H1 (cell line): ENCODE measurements around the gene ACCS. TPM values are rescaled to one million over a fixed set of nuclear protein-coding genes. Genes with fewer than 3 reads are reported as not detected.

Experiments
- CTCF ChIA-PET: fragments of 300-600 bp; sonication (Branson Sonifier 250); formaldehyde crosslinking; loops from one replicate; lab custom pipeline; 2021; ENCODE audit not compliant: partially characterized antibody; lab: Charles Lee
- POLR2A ChIA-PET: fragments of 300-600 bp; sonication (Branson Sonifier 250); formaldehyde crosslinking; loops from one replicate; lab custom pipeline; 2021; ENCODE audit warnings: inconsistent platforms; ENCODE audit not compliant: partially characterized antibody; lab: Charles Lee
- DNase-seq, 2 experiments: peaks; one replicate each; pipeline versions ENCODE4 v3.0.0 to v3.0.0-alpha.2; 2010 to 2022; ENCODE audit warnings: low spot score in 2 of 2, low read depth in 1 of 2, mixed read lengths in 1 of 2
- FAIRE-seq: peaks from 2 replicates; lab custom pipeline; 2011; peaks lifted over from hg19 to GRCh38; lab: Jason Lieb, UNC
- H2AFZ ChIP-seq: 2 replicates; pipeline ENCODE4 v1.8.1; 2012; ENCODE audit warnings: low read length, inconsistent platforms
- H2AK5ac ChIP-seq: 2 replicates; pipeline ENCODE4 v1.6.1; 2013; ENCODE audit warnings: low read depth, low read length
- H2BK120ac ChIP-seq: replicated peaks from 2 replicates; pipeline ENCODE3; 2013; ENCODE audit warnings: low read depth, low read length, inconsistent platforms
- H2BK12ac ChIP-seq: 2 replicates; pipeline ENCODE4 v1.6.1; 2013; ENCODE audit warnings: low read depth, low read length
- H2BK15ac ChIP-seq: 2 replicates; pipeline ENCODE4 v1.6.1; 2013; ENCODE audit warnings: low read length
- H2BK20ac ChIP-seq: 2 replicates; pipeline ENCODE4 v1.6.1; 2013; ENCODE audit warnings: low read length
- H2BK5ac ChIP-seq: 2 replicates; pipeline ENCODE4 v1.6.1; 2013; ENCODE audit warnings: low read depth, low read length
- H3K14ac ChIP-seq: 2 replicates; pipeline ENCODE4 v1.6.1; 2013; ENCODE audit warnings: inconsistent platforms; ENCODE audit not compliant: insufficient read length
- H3K18ac ChIP-seq: 2 replicates; pipeline ENCODE4 v1.6.1; 2013; ENCODE audit warnings: low read length; ENCODE audit errors: extremely low read depth
- H3K23ac ChIP-seq: 2 replicates; pipeline ENCODE4 v1.6.1; 2013; ENCODE audit warnings: inconsistent platforms; ENCODE audit not compliant: insufficient read length
- H3K23me2 ChIP-seq: 2 replicates; pipeline ENCODE4 v1.6.1; 2013; ENCODE audit warnings: low read depth, low read length
- H3K27ac ChIP-seq: 2 replicates; pipeline ENCODE4 v1.6.1; 2011; ENCODE audit warnings: low read depth, low read length, inconsistent platforms
- H3K27me3 ChIP-seq, 4 experiments: replicated peaks in 1 of 4; 1 replicate in 1 of 4; 2 replicates in 3 of 4; pipeline versions ENCODE4 v1.6.1 to v1.8.1; 2011 to 2013; ENCODE audit warnings: low read length in 3 of 4, mild to moderate bottlenecking in 3 of 4, inconsistent platforms in 2 of 4, mixed read lengths in 2 of 4, moderate library complexity in 1 of 4; ENCODE audit not compliant: control insufficient read depth in 3 of 4, insufficient read depth in 3 of 4; ENCODE audit errors: extremely low read depth in 1 of 4
- H3K36me3 ChIP-seq, 4 experiments: 2 replicates each; pipeline versions ENCODE4 v1.6.1 to v1.8.1; 2011 to 2013; ENCODE audit warnings: mild to moderate bottlenecking in 4 of 4, low read length in 3 of 4, moderate library complexity in 2 of 4, control low read depth in 1 of 4, inconsistent platforms in 1 of 4; ENCODE audit not compliant: insufficient read depth in 4 of 4, control insufficient read depth in 2 of 4
- H3K4ac ChIP-seq: replicated peaks from 2 replicates; pipeline ENCODE3; 2013; ENCODE audit warnings: low read length, low read depth, mixed read lengths, inconsistent platforms; ENCODE audit not compliant: insufficient read length
- H3K4me1 ChIP-seq, 4 experiments: replicated peaks in 1 of 4; 1 replicate in 1 of 4; 2 replicates in 3 of 4; pipeline versions ENCODE4 v1.6.1 to v1.8.1; 2011 to 2013; ENCODE audit warnings: low read length in 3 of 4, inconsistent platforms in 2 of 4, mixed read lengths in 1 of 4; ENCODE audit not compliant: insufficient read depth in 4 of 4, control insufficient read depth in 3 of 4
- H3K4me2 ChIP-seq, 2 experiments: 2 replicates each; pipeline versions ENCODE4 v1.6.1 to v1.8.1; 2011 to 2013; ENCODE audit warnings: low read depth in 2 of 2, low read length in 2 of 2, control low read depth in 1 of 2, inconsistent platforms in 1 of 2, mild to moderate bottlenecking in 1 of 2; ENCODE audit not compliant: insufficient read depth in 1 of 2
- H3K4me3 ChIP-seq, 4 experiments: fragments of 200-600, 300-600 bp in 1 of 4; sonication (generic), shearing (Covaris generic), sonication (Bioruptor Twin) in 1 of 4; 2 replicates each; pipeline versions ENCODE4 v1.5.1 to v1.8.1; 2011 to 2016; ENCODE audit warnings: low read length in 4 of 4, low read depth in 3 of 4, control low read depth in 2 of 4, inconsistent platforms in 2 of 4, mild to moderate bottlenecking in 2 of 4, mixed read lengths in 1 of 4, moderate library complexity in 1 of 4; ENCODE audit not compliant: insufficient read depth in 2 of 4; ENCODE audit errors: extremely low read depth in 1 of 4
- H3K56ac ChIP-seq: replicated peaks from 2 replicates; pipeline ENCODE3; 2013; ENCODE audit warnings: low read depth, mild to moderate bottlenecking, mixed read lengths, low read length, inconsistent platforms; ENCODE audit not compliant: insufficient read length
- H3K79me1 ChIP-seq: 2 replicates; pipeline ENCODE4 v1.6.1; 2013; ENCODE audit warnings: low read depth, low read length, control low read depth
- H3K79me2 ChIP-seq, 2 experiments: 2 replicates each; pipeline versions ENCODE4 v1.6.1 to v1.8.1; 2012 to 2013; ENCODE audit warnings: low read length in 2 of 2, mild to moderate bottlenecking in 2 of 2, inconsistent platforms in 1 of 2; ENCODE audit not compliant: insufficient read depth in 2 of 2, control insufficient read depth in 1 of 2
- H3K9ac ChIP-seq, 4 experiments: replicated peaks in 1 of 4; 1 replicate in 1 of 4; 2 replicates in 3 of 4; pipeline versions ENCODE4 v1.6.1 to v1.8.1; 2011 to 2013; ENCODE audit warnings: low read depth in 3 of 4, low read length in 3 of 4, control low read depth in 2 of 4, mild to moderate bottlenecking in 2 of 4, moderate library complexity in 2 of 4, inconsistent platforms in 1 of 4; ENCODE audit errors: extremely low read depth in 1 of 4
- H3K9me3 ChIP-seq, 2 experiments: 2 replicates each; pipeline versions ENCODE4 v1.6.1 to v1.8.1; 2012 to 2013; ENCODE audit warnings: mild to moderate bottlenecking in 2 of 2, moderate library complexity in 2 of 2, control low read depth in 1 of 2, inconsistent platforms in 1 of 2, low read depth in 1 of 2, low read length in 1 of 2, mixed read lengths in 1 of 2; ENCODE audit not compliant: insufficient read depth in 2 of 2
- H4K20me1 ChIP-seq, 2 experiments: replicated peaks in 1 of 2; 2 replicates each; pipeline versions ENCODE3 to v1.8.1; 2011 to 2013; ENCODE audit warnings: inconsistent platforms in 2 of 2, low read length in 2 of 2, mild to moderate bottlenecking in 1 of 2; ENCODE audit not compliant: insufficient read depth in 2 of 2, control insufficient read depth in 1 of 2
- H4K5ac ChIP-seq: 2 replicates; pipeline ENCODE4 v1.6.1; 2013; ENCODE audit warnings: low read length, low read depth, mixed read lengths, inconsistent platforms; ENCODE audit not compliant: insufficient read length
- H4K8ac ChIP-seq: 2 replicates; pipeline ENCODE4 v1.8.0; 2013; ENCODE audit warnings: mild to moderate bottlenecking, moderate library complexity, low read length, inconsistent platforms; ENCODE audit not compliant: insufficient read depth; ENCODE audit errors: extremely low read depth
- H4K91ac ChIP-seq: replicated peaks from 2 replicates; pipeline ENCODE3; 2013; ENCODE audit warnings: low read length, mixed read lengths, inconsistent platforms; ENCODE audit not compliant: insufficient read length
- BCL11A ChIP-seq, 2 experiments: IDR thresholded peaks; one replicate each; pipeline ENCODE4 v1.6.1; 2011; ENCODE audit warnings: low read depth in 2 of 2, low read length in 2 of 2, mild to moderate bottlenecking in 2 of 2
- CREB1 ChIP-seq: IDR thresholded peaks from 2 replicates; pipeline ENCODE4 v1.6.1; 2012; ENCODE audit warnings: inconsistent platforms
- EZH2 ChIP-seq: fragments of 200-600 bp; sonication (generic); IDR thresholded peaks from 2 replicates; pipeline ENCODE4 v1.7.1; 2012; ENCODE audit warnings: low read depth, mild to moderate bottlenecking, moderate library complexity, low read length, inconsistent platforms; ENCODE audit not compliant: severe bottlenecking
- JUND ChIP-seq: IDR thresholded peaks from 2 replicates; pipeline ENCODE4 v1.6.1; 2011; ENCODE audit warnings: mild to moderate bottlenecking, improper control_type of control experiment, low read length
- KDM1A ChIP-seq: fragments of 200-600, 300-600 bp; sonication (generic); IDR thresholded peaks from 2 replicates; pipeline ENCODE4 v1.7.1; 2016; ENCODE audit warnings: mild to moderate bottlenecking, low read length, borderline replicate concordance
- KDM4A ChIP-seq: IDR thresholded peaks from one replicate; pipeline ENCODE4 v1.7.1; 2012; ENCODE audit warnings: low read depth, mild to moderate bottlenecking, moderate library complexity, low read length, inconsistent platforms; ENCODE audit not compliant: severe bottlenecking
- MAFK ChIP-seq: IDR thresholded peaks from 2 replicates; pipeline ENCODE4 v1.6.1; 2012; ENCODE audit warnings: low read depth, mild to moderate bottlenecking, improper control_type of control experiment, low read length
- NRF1 ChIP-seq: IDR thresholded peaks from 2 replicates; pipeline ENCODE4 v1.6.1; 2011; ENCODE audit warnings: mild to moderate bottlenecking, low read depth, low read length, improper control_type of control experiment
- RAD21 ChIP-seq, 2 experiments: IDR thresholded peaks in 1 of 2; conservative IDR thresholded peaks in 1 of 2; 2 replicates each; pipeline ENCODE4 v1.6.1; 2011; ENCODE audit warnings: low read depth in 2 of 2, low read length in 2 of 2, improper control_type of control experiment in 1 of 2, inconsistent platforms in 1 of 2, mild to moderate bottlenecking in 1 of 2, moderate library complexity in 1 of 2
- RFX5 ChIP-seq: IDR thresholded peaks from 2 replicates; pipeline ENCODE4 v1.6.1; 2011; ENCODE audit warnings: low read depth, low read length, improper control_type of control experiment, borderline replicate concordance
- SIN3A ChIP-seq, 2 experiments: IDR thresholded peaks in 1 of 2; conservative IDR thresholded peaks in 1 of 2; 2 replicates each; pipeline ENCODE4 v1.6.1; 2011 to 2012; ENCODE audit warnings: low read length in 2 of 2, improper control_type of control experiment in 1 of 2, low read depth in 1 of 2, mild to moderate bottlenecking in 1 of 2
- SP1 ChIP-seq: IDR thresholded peaks from 2 replicates; pipeline ENCODE4 v1.6.1; 2011; ENCODE audit warnings: low read depth, low read length
- SP4 ChIP-seq: IDR thresholded peaks from 2 replicates; pipeline ENCODE4 v1.6.1; 2012; ENCODE audit warnings: low read length, inconsistent platforms
- WGBS, 2 experiments: shearing (Covaris generic) in 1 of 2; methylation state at CpG; one replicate each; pipeline versions ENCODE4 v1.1.6 to v1.1.7; 2013 to 2015; ENCODE audit warnings: low lambda C conversion rate in 2 of 2, mixed read lengths in 2 of 2, inconsistent platforms in 1 of 2, low coverage in 1 of 2, missing lambda C conversion rate in 1 of 2; ENCODE audit not compliant: insufficient replicate concordance in 2 of 2, insufficient coverage in 1 of 2, insufficient read length in 1 of 2; ENCODE audit errors: extremely low coverage in 1 of 2, missing lambda C conversion rate in 1 of 2; 5-methylcytosine and 5-hydroxymethylcytosine counted together
- polyA plus RNA-seq, 7 experiments: library from polyadenylated mRNA; depleted of rRNA in 3 of 7; stranded (reverse) in 5 of 7; unstranded in 2 of 7; fragments of >200 nt in 5 of 7; fragments of 200-250 nt in 2 of 7; gene quantifications; 1 replicate in 5 of 7; 2 replicates in 1 of 7; 4 replicates in 1 of 7; pipeline versions ENCODE4 v1.2.1 to v1.2.3, GENCODE V29; 2011 to 2013; ENCODE audit warnings: missing spikeins in 2 of 7, mixed read lengths in 2 of 7
- total RNA-seq: library from RNA; stranded (reverse); fragmentation: NEBNext Ultra II Directional; extraction: Animal tissue kit (Norgen Biotek cat#: 25700); gene quantifications from 2 replicates; pipeline ENCODE4 v1.2.1, GENCODE V29; 2021

ACCS gene
- total and polyA plus RNA-seq, 2 of the 8 experiments (the other 6 are each of a cell fraction or from before 2014, with no cell fraction given), result 6.0 to 8.0 TPM

DNA sequence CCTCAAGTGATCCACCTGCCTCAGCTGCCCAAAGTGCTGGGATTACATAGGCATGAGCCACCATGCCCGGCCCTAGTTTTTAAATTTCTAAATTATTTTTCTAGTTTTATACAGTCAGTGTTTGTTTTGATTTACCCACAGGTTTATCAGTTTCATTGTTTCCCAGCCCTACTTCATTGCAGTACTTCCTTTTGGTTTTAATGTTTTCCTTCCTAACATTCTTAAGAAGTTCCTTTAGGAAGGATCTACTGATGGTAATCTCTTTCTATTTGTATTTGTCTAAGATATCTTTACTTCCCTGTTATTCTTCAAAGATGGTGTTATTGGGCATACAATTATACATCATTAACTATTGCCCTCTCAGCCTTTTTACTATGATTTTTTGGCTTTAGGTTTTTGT lies 24.5 kb downstream of the ACCS start:
- no peak for FAIRE-seq

More for the DNA sequence above, 24.5 kb downstream of the ACCS start:
- Histone ChIP-seq H3K9ac (no peak overlapping the region), H3K23ac (no peak overlapping the region), H3K4me3 (no peak overlapping the region), H3K4ac (no peak overlapping the region), H2AK5ac (no peak overlapping the region), H4K8ac (no peak overlapping the region), H3K79me2 (no peaks in the 10 kb centered on the region), H3K14ac (no peak overlapping the region), H2BK15ac (no peak overlapping the region), H3K27ac (no peak overlapping the region), H2BK20ac (no peak overlapping the region), H3K4me1 (no peaks in the 10 kb centered on the region), H3K27me3 (no peaks in the 10 kb centered on the region), H4K91ac (no peak overlapping the region), H3K4me2 (no peak overlapping the region), H2BK12ac (no peak overlapping the region), H2BK5ac (no peak overlapping the region)
- WGBS, 2 experiments, result 95% methylated on average over 1 of the region's 1 CpG; no CpG with 5 or more reads in 1 of the 2 experiments
- ChIA-PET POLR2A (no interaction called here), CTCF (interaction anchor here (0.7 kb wide), 1 partner anchor 103 kb away, joined by 3 read pairs; no protein-coding TSS in a partner anchor)
- TF ChIP-seq RAD21 (IDR thresholded peaks at IDR 0.05 in 1 of 2, conservative IDR thresholded peaks at IDR 0.05 in 1 of 2; ENCODE audit: low read depth in 2 of 2, low read length in 2 of 2), result no peak
- TF ChIP-seq CREB1, result no peak
- TF ChIP-seq KDM4A, result no peak
- TF ChIP-seq SP1, result no peak
- TF ChIP-seq KDM1A, result no peak
- no peak for TF ChIP-seq RFX5
- no peak for TF ChIP-seq SIN3A (conservative IDR thresholded peaks at IDR 0.05 in 1 of 2, IDR thresholded peaks at IDR 0.05 in 1 of 2; ENCODE audit: low read depth in 1 of 2, low read length in 2 of 2)
- no peak for TF ChIP-seq NRF1
- no peak for TF ChIP-seq MAFK
- no peak for TF ChIP-seq BCL11A (IDR thresholded peaks at IDR 0.05; ENCODE audit: low read depth in 2 of 2, low read length in 2 of 2)
- TF ChIP-seq SP4, result no peak
- TF ChIP-seq JUND, result no peak
- no peak for TF ChIP-seq EZH2
- TF ChIP-seq, all 59 proteins: peak for 0
- H3K36me3 ChIP-seq, result no peaks in the 10 kb centered on the region
- no peak overlapping the region for H4K5ac ChIP-seq
- H3K18ac ChIP-seq, result no peak overlapping the region
- H2BK120ac ChIP-seq, result no peak overlapping the region
- no peaks in the 10 kb centered on the region for H3K23me2 ChIP-seq
- no peak for DNase-seq
- peaks cover 2 to 4% of the 10 kb centered on the region in 2 experiments; a peak in 2 of 4 replicates for H3K9me3 ChIP-seq
- H3K79me1 ChIP-seq, result no peaks in the 10 kb centered on the region
- H4K20me1 ChIP-seq, result no peaks in the 10 kb centered on the region
- H3K56ac ChIP-seq, result no peak overlapping the region
- no peak overlapping the region for H2AFZ ChIP-seq
